Breast epithelium (tissue), 4 donors: ENCODE results near the gene DISP3. TPM values are rescaled to one million over a fixed set of nuclear protein-coding genes. Genes with fewer than 3 reads are reported as not detected.

Experiments used
- DNase-seq, 2 donors: peaks; one replicate each; pipeline ENCODE4 v3.0.0-alpha.2; 2019; ENCODE audit warnings: low spot score in 2 of 2
- H3K27ac ChIP-seq, 2 donors: fragments of 200-600 bp; sonication (generic) in 1 of 2; one replicate each; pipeline ENCODE4 v1.5.1; 2016 to 2019; ENCODE audit warnings: mild to moderate bottlenecking in 1 of 2
- H3K27me3 ChIP-seq, 2 donors: fragments of 200-600 bp; sonication (generic) in 1 of 2; one replicate each; pipeline versions ENCODE4 v1.5.1 to v1.6.0; 2017 to 2019; ENCODE audit warnings: control low read depth in 1 of 2, mild to moderate bottlenecking in 1 of 2
- H3K36me3 ChIP-seq: fragments of 200-600 bp; one replicate; pipeline ENCODE4 v1.5.1; 2019
- H3K4me1 ChIP-seq, 2 donors: fragments of 200-600 bp; sonication (generic); one replicate each; pipeline ENCODE4 v1.5.1; 2016 to 2019; ENCODE audit warnings: control low read depth in 1 of 2
- H3K4me3 ChIP-seq, 3 donors: fragments of 200-600 bp; sonication (generic); 1 replicate in 2 of 3; 2 replicates in 1 of 3; pipeline ENCODE4 v1.5.1; 2016 to 2019; ENCODE audit warnings: mild to moderate bottlenecking in 3 of 3, moderate library complexity in 2 of 3
- H3K9me3 ChIP-seq, 2 donors: fragments of 200-600 bp; sonication (generic) in 1 of 2; one replicate each; pipeline ENCODE4 v1.5.1; 2016 to 2019; ENCODE audit warnings: control low read depth in 1 of 2
- CTCF ChIP-seq, 3 donors: fragments of 450-650 bp; IDR thresholded peaks; one replicate each; pipeline ENCODE4 v1.5.1; 2016 to 2017; ENCODE audit warnings: antibody characterized with exemption in 3 of 3, mild to moderate bottlenecking in 3 of 3, moderate library complexity in 3 of 3
- POLR2A ChIP-seq: fragments of 450-650 bp; IDR thresholded peaks from one replicate; pipeline ENCODE4 v1.6.1; 2016; ENCODE audit warnings: antibody characterized with exemption, mild to moderate bottlenecking, moderate library complexity
- POLR2AphosphoS5 ChIP-seq, 3 donors: sonication (generic); formaldehyde crosslinking; IDR thresholded peaks; one replicate each; pipeline ENCODE4 v1.6.1; 2017; ENCODE audit warnings: antibody characterized with exemption in 3 of 3
- intact Hi-C: fragments of 100-400 bp; cut with DNase I; formaldehyde crosslinking; loops from one replicate; pipeline ENCODE4 v1.15.1; 2023; ENCODE audit warnings: low total_unique reads
- total RNA-seq, 3 donors: library from RNA; depleted of rRNA; stranded (reverse); fragments of >200 nt; gene quantifications; one replicate each; pipeline ENCODE4 v1.1.0, GENCODE V29; 2016

Gene DISP3
- total RNA-seq, 3 donors from 2014 or later = 0.88 TPM; not detected in 2

GRCh38 chr1:11564237-11564636 lies 85.3 kb downstream of the DISP3 start:
- Histone ChIP-seq H3K4me3 (no peak overlapping the region), H3K4me1 (no peaks in the 10 kb centered on the region), H3K36me3 (no peaks in the 10 kb centered on the region), H3K9me3 (no peaks in the 10 kb centered on the region), H3K27me3 (peaks cover 4 to 47% of the 10 kb centered on the region in 2 donors), H3K27ac (no peak overlapping the region)
- intact Hi-C loops = no loop called here
- no peak for DNase-seq
- no peak for TF ChIP-seq POLR2A
- TF ChIP-seq CTCF (IDR thresholded peaks at IDR 0.05) = no peak
- no peak for TF ChIP-seq POLR2AphosphoS5 (IDR thresholded peaks at IDR 0.05)

GRCh38 chr1:11566042-11566850 lies 87.3 kb downstream of the DISP3 start:
- intact Hi-C loops = no loop called here
- DNase-seq = no peak
- Histone ChIP-seq H3K4me1 (no peaks in the 10 kb centered on the region), H3K9me3 (no peaks in the 10 kb centered on the region), H3K36me3 (no peaks in the 10 kb centered on the region), H3K27me3 (peaks cover 4 to 43% of the 10 kb centered on the region in 2 donors), H3K27ac (no peak overlapping the region), H3K4me3 (no peak overlapping the region)
- TF ChIP-seq POLR2AphosphoS5 (IDR thresholded peaks at IDR 0.05) = no peak
- TF ChIP-seq POLR2A = no peak
- TF ChIP-seq CTCF (IDR thresholded peaks at IDR 0.05) = no peak

GRCh38 chr1:11567244-11568065 lies 88.5 kb downstream of the DISP3 start:
- Histone ChIP-seq H3K27ac (no peak overlapping the region), H3K4me1 (no peaks in the 10 kb centered on the region), H3K27me3 (peaks cover 4 to 47% of the 10 kb centered on the region in 2 donors), H3K4me3 (no peak overlapping the region), H3K9me3 (no peaks in the 10 kb centered on the region), H3K36me3 (no peaks in the 10 kb centered on the region)
- TF ChIP-seq POLR2A (no peak), POLR2AphosphoS5 (IDR thresholded peaks at IDR 0.05) (no peak)
- no peak for DNase-seq
- intact Hi-C loops = no loop called here

- peaks cover 0 to 37% of the 10 kb centered on the region in 2 donors for H3K27me3 ChIP-seq
- no peaks in the 10 kb centered on the region for H3K4me1 ChIP-seq
- no peak overlapping the region for H3K4me3 ChIP-seq
- H3K27ac ChIP-seq = no peak overlapping the region
- no peaks in the 10 kb centered on the region for H3K36me3 ChIP-seq
- no peak for TF ChIP-seq CTCF (IDR thresholded peaks at IDR 0.05)
- no peak for TF ChIP-seq POLR2A
- no peak for TF ChIP-seq POLR2AphosphoS5 (IDR thresholded peaks at IDR 0.05)
- intact Hi-C loops = no loop called here
- no peaks in the 10 kb centered on the region for H3K9me3 ChIP-seq
- DNase-seq = no peak
Observed at GRCh38 chr1:11568687-11569086, 89.7 kb downstream of the DISP3 start.

GRCh38 chr1:11569551-11569950 lies 90.6 kb downstream of the DISP3 start:
- no peaks in the 10 kb centered on the region for H3K9me3 ChIP-seq
- no peaks in the 10 kb centered on the region for H3K36me3 ChIP-seq
- H3K4me1 ChIP-seq = no peaks in the 10 kb centered on the region
- H3K27me3 ChIP-seq = peaks cover 0 to 31% of the 10 kb centered on the region in 2 donors
- no peak overlapping the region for H3K27ac ChIP-seq
- no peak for TF ChIP-seq CTCF (IDR thresholded peaks at IDR 0.05)
- TF ChIP-seq POLR2A = no peak
- TF ChIP-seq POLR2AphosphoS5 (IDR thresholded peaks at IDR 0.05) = no peak
- H3K4me3 ChIP-seq = no peak overlapping the region
- no peak for DNase-seq
- intact Hi-C loops = no loop called here
